Measurements from ENCODE around the gene ZDHHC14. TPM values are rescaled to one million over a fixed set of nuclear protein-coding genes. Genes with fewer than 3 reads are reported as not detected.

The ZDHHC14 gene
- polyA plus RNA-seq, 1 donor (not counting 4 experiments of a cell fraction or from before 2014, with no cell fraction given), result 6.4 TPM

GRCh38 chr6:157542414-157543160 is 161.6 kb downstream of the ZDHHC14 start:
- H3K9me1 ChIP-seq (ENCODE audit: control insufficient read depth, extremely low read depth, insufficient read depth, low read length), result no peaks in the 10 kb centered on the region
- H3K27ac ChIP-seq (ENCODE audit: control insufficient read depth, insufficient read depth, low read length), result no peak overlapping the region
- H3K79me2 ChIP-seq (ENCODE audit: control insufficient read depth, insufficient read depth, low read length), result no peaks in the 10 kb centered on the region
- H3K4me3 ChIP-seq (ENCODE audit: control insufficient read depth in 2 of 3, extremely low read depth in 1 of 3, insufficient read depth in 2 of 3, low read depth in 1 of 3, low read length in 3 of 3), result no peak overlapping the region
- H3K9me3 ChIP-seq (ENCODE audit: control insufficient read depth, low read depth, low read length), result no peaks in the 10 kb centered on the region
- H3K4me1 ChIP-seq (ENCODE audit: control insufficient read depth, extremely low read depth, insufficient read depth, low read length), result no peaks in the 10 kb centered on the region
- dilution Hi-C loops (cut with MboI; ENCODE audit: extremely low pct_ligation_motif_present, low sequenced_read_pairs), result no loop called here
- no peak overlapping the region for H2AFZ ChIP-seq (ENCODE audit: control insufficient read depth, low read length)
- no peak for TF ChIP-seq EZH2 (IDR thresholded peaks at IDR 0.05; ENCODE audit: low read length)
- peaks cover 0 to 3% of the 10 kb centered on the region in 2 experiments for H3K36me3 ChIP-seq (ENCODE audit: control insufficient read depth in 2 of 2, extremely low read depth in 1 of 2, insufficient read depth in 2 of 2, low read length in 2 of 2)
- DNase-seq (ENCODE audit: low read depth, low spot score) (no peak), FAIRE-seq (no peak)
- H3K4me2 ChIP-seq (ENCODE audit: control insufficient read depth, extremely low read depth, insufficient read depth, low read depth, low read length), result no peak overlapping the region
- no peaks in the 10 kb centered on the region for H4K20me1 ChIP-seq (ENCODE audit: control insufficient read depth, extremely low read depth, insufficient read depth, low read length)
- H3K27me3 ChIP-seq (ENCODE audit: control insufficient read depth, extremely low read depth, insufficient read depth, low read length), result no peaks in the 10 kb centered on the region
- H3K9ac ChIP-seq (ENCODE audit: control insufficient read depth, extremely low read depth, insufficient read depth, low read length), result no peak overlapping the region

GRCh38 chr6:157546321-157546720 is 165.3 kb downstream of the ZDHHC14 start:
- H3K36me3 ChIP-seq (ENCODE audit: control insufficient read depth in 2 of 2, extremely low read depth in 1 of 2, insufficient read depth in 2 of 2, low read length in 2 of 2), result peaks cover 0 to 3% of the 10 kb centered on the region in 2 experiments
- H3K9ac ChIP-seq (ENCODE audit: control insufficient read depth, extremely low read depth, insufficient read depth, low read length), result no peak overlapping the region
- H4K20me1 ChIP-seq (ENCODE audit: control insufficient read depth, extremely low read depth, insufficient read depth, low read length), result no peaks in the 10 kb centered on the region
- H3K9me1 ChIP-seq (ENCODE audit: control insufficient read depth, extremely low read depth, insufficient read depth, low read length), result peaks cover 5% of the 10 kb centered on the region
- no peak overlapping the region for H3K4me2 ChIP-seq (ENCODE audit: control insufficient read depth, extremely low read depth, insufficient read depth, low read depth, low read length)
- peaks cover 8% of the 10 kb centered on the region for H3K4me1 ChIP-seq (ENCODE audit: control insufficient read depth, extremely low read depth, insufficient read depth, low read length)
- FAIRE-seq (no peak), DNase-seq (ENCODE audit: low read depth, low spot score) (no peak)
- H3K9me3 ChIP-seq (ENCODE audit: control insufficient read depth, low read depth, low read length), result no peaks in the 10 kb centered on the region
- no peak overlapping the region for H3K27ac ChIP-seq (ENCODE audit: control insufficient read depth, insufficient read depth, low read length)
- H2AFZ ChIP-seq (ENCODE audit: control insufficient read depth, low read length), result no peak overlapping the region
- H3K4me3 ChIP-seq (ENCODE audit: control insufficient read depth in 2 of 3, extremely low read depth in 1 of 3, insufficient read depth in 2 of 3, low read depth in 1 of 3, low read length in 3 of 3), result no peak overlapping the region
- H3K27me3 ChIP-seq (ENCODE audit: control insufficient read depth, extremely low read depth, insufficient read depth, low read length), result no peaks in the 10 kb centered on the region
- dilution Hi-C loops (cut with MboI; ENCODE audit: extremely low pct_ligation_motif_present, low sequenced_read_pairs), result no loop called here
- TF ChIP-seq EZH2 (IDR thresholded peaks at IDR 0.05; ENCODE audit: low read length) (no peak), CTCF (optimal IDR thresholded peaks at IDR 0.05 in 1 of 3, IDR thresholded peaks at IDR 0.05 in 1 of 3, conservative IDR thresholded peaks at IDR 0.05 in 1 of 3; ENCODE audit: extremely low read depth in 1 of 3, insufficient read depth in 2 of 3, low read length in 3 of 3) (no peak)
- H3K79me2 ChIP-seq (ENCODE audit: control insufficient read depth, insufficient read depth, low read length), result no peaks in the 10 kb centered on the region
